GM10266 (cell line): Measurements from ENCODE around the gene GALT.

Experiments used
- DNase-seq: peaks from one replicate; pipeline ENCODE4 v3.0.0; 2012; ENCODE audit errors: extremely low spot score
- TF ChIP-seq, protein P1 (sequence below): IDR thresholded peaks from 2 replicates; pipeline ENCODE4 v1.5.1; 2012; ENCODE audit warnings: mild to moderate bottlenecking, low read depth; ENCODE audit not compliant: control insufficient read depth, insufficient read depth; ENCODE audit errors: missing control alignments

GALT gene

GRCh38 chr9:34606905-34607304, 39.6 kb upstream of the GALT start:
- TF ChIP-seq, protein P1, sequence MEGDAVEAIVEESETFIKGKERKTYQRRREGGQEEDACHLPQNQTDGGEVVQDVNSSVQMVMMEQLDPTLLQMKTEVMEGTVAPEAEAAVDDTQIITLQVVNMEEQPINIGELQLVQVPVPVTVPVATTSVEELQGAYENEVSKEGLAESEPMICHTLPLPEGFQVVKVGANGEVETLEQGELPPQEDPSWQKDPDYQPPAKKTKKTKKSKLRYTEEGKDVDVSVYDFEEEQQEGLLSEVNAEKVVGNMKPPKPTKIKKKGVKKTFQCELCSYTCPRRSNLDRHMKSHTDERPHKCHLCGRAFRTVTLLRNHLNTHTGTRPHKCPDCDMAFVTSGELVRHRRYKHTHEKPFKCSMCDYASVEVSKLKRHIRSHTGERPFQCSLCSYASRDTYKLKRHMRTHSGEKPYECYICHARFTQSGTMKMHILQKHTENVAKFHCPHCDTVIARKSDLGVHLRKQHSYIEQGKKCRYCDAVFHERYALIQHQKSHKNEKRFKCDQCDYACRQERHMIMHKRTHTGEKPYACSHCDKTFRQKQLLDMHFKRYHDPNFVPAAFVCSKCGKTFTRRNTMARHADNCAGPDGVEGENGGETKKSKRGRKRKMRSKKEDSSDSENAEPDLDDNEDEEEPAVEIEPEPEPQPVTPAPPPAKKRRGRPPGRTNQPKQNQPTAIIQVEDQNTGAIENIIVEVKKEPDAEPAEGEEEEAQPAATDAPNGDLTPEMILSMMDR = no peak
- DNase-seq = no peak

DNA sequence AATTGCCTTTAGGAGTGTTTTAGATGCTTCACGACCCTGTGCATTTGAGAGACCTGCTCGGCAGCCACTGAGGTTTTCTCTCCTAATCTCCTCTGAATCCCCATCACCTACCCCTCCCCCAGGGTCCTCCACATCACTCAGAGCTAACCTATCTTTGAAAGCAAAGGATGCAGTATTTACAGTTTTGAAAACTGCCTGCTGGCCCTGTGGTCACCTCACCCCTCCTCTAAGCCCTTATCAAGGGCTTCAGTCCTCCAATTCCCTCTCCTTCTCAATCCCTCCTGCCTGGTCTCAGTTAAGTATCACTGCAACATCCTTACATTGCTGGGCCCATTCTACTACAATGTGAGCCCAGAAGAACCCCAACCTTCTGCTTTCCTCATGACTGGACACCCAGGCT, 39.1 kb upstream of the GALT start:
- TF ChIP-seq, protein P1 = no peak
- no peak for DNase-seq

- TF ChIP-seq, protein P1 = no peak
- DNase-seq = no peak
Measured at GRCh38 chr9:34610434-34611206, 35.9 kb upstream of the GALT start.

DNA sequence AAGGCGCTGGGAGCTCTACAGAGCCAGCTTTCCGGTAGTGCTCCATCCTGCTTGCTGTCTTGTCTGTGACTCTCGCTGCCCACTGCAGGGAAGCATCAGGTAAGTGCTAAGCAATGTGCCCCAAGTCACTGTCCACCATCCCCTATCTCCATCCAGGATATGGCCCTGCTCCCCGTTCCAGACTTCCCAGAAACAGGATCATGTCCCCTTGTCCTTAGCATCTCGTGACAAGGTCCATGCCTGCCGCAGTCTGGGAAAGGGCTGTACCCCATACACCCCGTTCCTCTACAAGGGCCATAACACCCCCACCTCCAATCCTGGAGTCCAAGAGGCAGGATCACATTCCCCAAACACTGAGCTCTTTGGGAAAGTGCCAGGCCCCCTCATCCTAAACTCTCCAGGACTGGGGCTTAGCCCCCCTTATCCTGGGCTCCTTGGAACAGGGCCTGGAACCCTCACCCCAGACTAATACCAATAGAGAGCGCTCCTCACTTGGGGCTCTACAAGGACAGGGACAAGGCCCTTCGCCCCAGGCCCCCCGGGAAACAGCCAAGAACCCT, 35.1 kb upstream of the GALT start:
- TF ChIP-seq, protein P1 = no peak
- DNase-seq = no peak

DNA sequence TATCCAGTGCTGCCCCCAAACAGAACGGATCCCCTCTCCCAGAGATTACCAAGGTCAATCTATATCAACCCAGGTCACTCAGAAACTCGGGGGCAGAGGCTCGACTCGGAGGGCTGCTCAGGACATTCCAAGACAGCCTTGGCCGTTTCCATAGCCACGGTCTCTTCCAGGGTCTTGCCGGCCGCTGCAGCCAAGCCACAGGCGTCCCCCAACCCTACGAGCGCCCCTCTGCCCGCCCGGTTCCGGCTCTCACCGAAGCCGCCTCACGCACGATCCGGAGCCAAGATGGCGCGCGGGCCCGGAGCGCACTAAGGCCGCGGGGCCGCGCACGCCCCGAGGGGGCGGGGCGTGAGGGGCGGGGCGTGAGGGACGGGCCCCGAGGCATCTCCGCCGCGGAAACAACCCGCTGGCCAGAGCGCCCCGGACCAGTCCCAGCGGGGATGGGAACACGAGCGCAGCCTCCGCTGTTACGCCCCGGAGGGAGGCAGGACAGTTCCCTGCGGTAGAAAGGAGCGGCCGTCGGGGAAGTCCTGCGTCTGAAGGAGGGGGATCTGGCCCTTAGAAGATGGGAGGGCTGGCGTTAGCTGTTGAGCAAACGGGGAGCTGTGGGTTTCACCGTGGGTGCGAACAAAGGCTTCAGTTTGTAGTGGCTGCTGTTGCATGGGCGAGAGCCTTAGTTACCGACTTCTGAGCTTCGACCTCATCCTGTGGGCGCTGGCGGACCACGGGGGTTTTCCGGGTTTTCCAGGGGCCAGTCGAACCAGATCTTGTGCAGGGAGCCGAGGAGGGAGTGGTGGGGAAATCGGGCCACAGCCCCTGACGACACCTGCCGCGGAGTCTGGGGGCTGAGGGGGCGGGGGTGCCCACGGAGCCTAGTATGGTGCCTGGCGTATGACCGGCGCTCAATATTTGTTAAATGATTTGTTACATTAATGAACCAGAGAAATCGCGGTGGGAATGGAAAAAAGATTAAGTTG, 34.4 kb upstream of the GALT start, which contains the start of gene RPP25L:
Gene RPP25L, minus strand, starts transcription at position 287 of the 977 bp plus-strand sequence. CDS start 801 bp downstream, outside the sequence.
- TF ChIP-seq, protein P1 = no peak

DNA sequence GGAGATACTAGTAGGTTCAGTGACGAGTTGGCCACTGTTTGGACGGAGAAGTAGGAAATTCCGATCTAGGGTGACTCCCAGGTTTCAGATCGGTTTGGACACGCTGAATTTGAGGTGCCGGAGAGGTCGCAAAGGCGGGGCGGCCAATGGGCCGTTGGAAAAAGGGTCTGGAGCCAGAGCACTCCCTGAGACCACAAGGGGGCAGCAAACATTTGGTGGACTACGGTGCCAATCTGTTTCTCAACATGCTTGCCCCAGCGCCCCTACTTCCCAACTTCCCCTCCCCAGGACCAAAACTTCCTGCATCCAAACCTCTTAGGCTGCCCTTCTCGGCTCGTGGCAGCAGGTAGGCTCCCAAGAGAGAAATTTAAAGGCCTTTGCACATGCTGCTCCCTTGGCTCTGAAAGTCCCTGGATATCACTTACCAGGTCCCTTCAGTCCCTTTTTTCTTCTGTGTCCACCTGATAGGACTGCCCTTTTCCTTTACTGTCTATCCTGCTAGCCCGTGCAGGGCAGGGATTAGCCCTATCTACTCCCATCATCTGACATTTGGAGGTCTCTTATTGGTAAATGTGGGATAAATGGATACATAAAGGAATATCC, 33.6 kb upstream of the GALT start:
- TF ChIP-seq, protein P1 = peak; percentile 85
- peak; percentile 82 for DNase-seq

More for the DNA sequence above, 34.4 kb upstream of the GALT start, which contains the start of gene RPP25L:
- peak; percentile 95 for DNase-seq
